Ureter (tissue), 1 donor: Measurements from ENCODE around the gene CSTA. TPM values are rescaled to one million over a fixed set of nuclear protein-coding genes. Genes with fewer than 3 reads are reported as not detected.

Experiments used
- DNase-seq: peaks from one replicate; pipeline ENCODE4 v3.0.0-alpha.2; 2020; ENCODE audit warnings: low spot score
- total RNA-seq: library from RNA; stranded (reverse); gene quantifications from one replicate; pipeline ENCODE4 v1.2.4, GENCODE V29; 2023
- donor health status: DM: yes; HTN: yes; CAD: no.

CSTA gene
- 62.3 TPM for total RNA-seq

GRCh38 chr3:122324871-122325323 lies at the start of gene CSTA:
CSTA (plus strand) TSS chr3:122325248; CDS start chr3:122325293, 45 bp downstream.
- DNase-seq: no peak

GRCh38 chr3:122281891-122282290 lies 43.2 kb upstream of the CSTA start:
- DNase-seq: no peak

- DNase-seq: no peak
These were observed 41.1 kb upstream of the CSTA start for GRCh38 chr3:122283796-122284445.

- DNase-seq: no peak
These were observed 40.6 kb upstream of the CSTA start for GRCh38 chr3:122284486-122284885.

GRCh38 chr3:122294359-122294758 lies 30.7 kb upstream of the CSTA start:
- DNase-seq: no peak

GRCh38 chr3:122295266-122296062 lies 29.6 kb upstream of the CSTA start:
- DNase-seq: no peak

- DNase-seq: no peak
These were observed 26.8 kb upstream of the CSTA start for GRCh38 chr3:122298239-122298638.

- DNase-seq: no peak
These were observed 25.8 kb upstream of the CSTA start for GRCh38 chr3:122299215-122299614.

GRCh38 chr3:122299872-122300460 lies 25.1 kb upstream of the CSTA start:
- no peak for DNase-seq

GRCh38 chr3:122301063-122301462 lies 24.0 kb upstream of the CSTA start:
- no peak for DNase-seq

- DNase-seq: no peak
These were observed 19.0 kb upstream of the CSTA start for GRCh38 chr3:122305818-122306621.

- no peak for DNase-seq
These were observed 18.5 kb upstream of the CSTA start for GRCh38 chr3:122306622-122306953.

- no peak for DNase-seq
These were observed 17.9 kb upstream of the CSTA start for GRCh38 chr3:122307094-122307687.

- DNase-seq: no peak
These were observed 17.1 kb upstream of the CSTA start for GRCh38 chr3:122307976-122308375.

GRCh38 chr3:122310361-122310760 lies 14.7 kb upstream of the CSTA start:
- no peak for DNase-seq

GRCh38 chr3:122312826-122313225 lies 12.2 kb upstream of the CSTA start:
- no peak for DNase-seq

GRCh38 chr3:122313281-122313680 lies 11.8 kb upstream of the CSTA start:
- DNase-seq: no peak

GRCh38 chr3:122314228-122314876 lies 10.7 kb upstream of the CSTA start:
- no peak for DNase-seq

- no peak for DNase-seq
These were observed 9.4 kb upstream of the CSTA start for GRCh38 chr3:122315619-122316018.

GRCh38 chr3:122316368-122316767 lies 8.7 kb upstream of the CSTA start:
- DNase-seq: no peak

GRCh38 chr3:122318620-122319019 lies 6.4 kb upstream of the CSTA start:
- DNase-seq: no peak
